Type B pancreatic cell (in vitro differentiated cells): ENCODE data around the gene DDAH2. TPM values are rescaled to one million over a fixed set of nuclear protein-coding genes. Genes with fewer than 3 reads are reported as not detected.

Experiments
- DNase-seq: peaks from one replicate; pipeline ENCODE4 v3.0.0; 2021; ENCODE audit warnings: mixed read lengths; ENCODE audit not compliant: unreplicated experiment; ENCODE audit errors: extremely low spot score
- H3K27ac Mint-ChIP-seq: 2 replicates; pipeline ENCODE4 v1.8.0; 2021; ENCODE audit warnings: mild to moderate bottlenecking, mixed read lengths
- H3K27me3 Mint-ChIP-seq: 2 replicates; pipeline ENCODE4 v1.8.0; 2021; ENCODE audit warnings: mixed read lengths
- H3K36me3 Mint-ChIP-seq: 2 replicates; pipeline ENCODE4 v1.8.0; 2021; ENCODE audit warnings: mixed read lengths
- H3K4me1 Mint-ChIP-seq: one replicate; pipeline ENCODE4 v1.8.0; 2021; ENCODE audit warnings: mixed read lengths; ENCODE audit not compliant: unreplicated experiment
- H3K4me3 Mint-ChIP-seq: 2 replicates; pipeline ENCODE4 v1.8.0; 2021; ENCODE audit warnings: mild to moderate bottlenecking, mixed read lengths
- H3K9me3 Mint-ChIP-seq: 2 replicates; pipeline ENCODE4 v1.8.0; 2021; ENCODE audit warnings: mixed read lengths
- CTCF ChIP-seq: fragments of 200-600 bp; sonication (generic); conservative IDR thresholded peaks from 2 replicates; pipeline ENCODE4 v1.5.0; 2021; ENCODE audit warnings: antibody characterized with exemption, mild to moderate bottlenecking
- long read RNA-seq: library from polyadenylated mRNA; unstranded; transcript quantifications from one replicate; pipeline ENCODE4 v2.0.0, GENCODE V29; 2020
- total RNA-seq: library from RNA; stranded (reverse); gene quantifications from 2 replicates; pipeline ENCODE4 v1.2.1, GENCODE V29; 2021; ENCODE audit warnings: low replicate concordance

The DDAH2 gene
- 101 and 138 TPM in 2 replicates for total RNA-seq
- long read RNA-seq, partial matches to known transcripts: 1 of 9 reads
- long read RNA-seq, other reads (novel, unspliced or antisense): 1 of 9 reads

DNA sequence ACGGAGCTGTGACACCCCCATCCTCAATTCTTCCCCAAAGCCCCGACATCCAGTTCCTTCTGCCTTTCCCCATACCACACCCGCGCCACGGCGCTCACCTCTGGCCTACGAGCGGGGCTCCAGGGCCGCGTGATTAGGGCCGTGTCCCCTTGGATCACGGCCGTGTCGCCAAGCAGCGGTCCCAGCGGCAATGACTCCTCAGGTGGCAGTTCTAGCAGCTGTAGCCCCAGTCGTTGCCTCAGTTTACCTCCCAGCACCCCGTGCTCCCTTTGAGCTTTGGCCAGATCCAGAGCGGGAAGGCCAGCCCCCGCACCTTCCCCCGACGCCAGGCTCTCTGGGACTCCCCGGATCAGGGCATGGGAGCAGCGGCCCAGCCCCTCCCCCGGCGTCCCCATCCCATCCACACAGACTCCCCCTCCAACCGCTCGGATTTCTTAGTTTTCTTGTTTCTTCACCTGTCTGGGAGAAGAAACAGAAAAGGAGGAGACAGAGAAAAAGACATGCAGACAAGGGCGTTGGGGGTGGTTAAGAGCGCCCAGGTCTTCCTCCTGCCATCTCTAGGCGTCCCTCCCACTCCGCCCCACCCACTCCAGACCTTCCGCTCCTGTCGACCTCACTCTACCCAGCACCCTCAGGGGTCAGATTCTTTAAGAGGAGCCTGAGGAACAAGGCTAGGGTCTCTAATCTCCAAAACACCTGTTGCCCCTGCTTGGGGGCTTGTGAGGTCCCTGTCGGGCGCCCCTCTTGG is at the start of gene DDAH2:
Gene DDAH2, minus strand, starts transcription at position 533 of the 748 bp plus-strand sequence. Its CDS starts 138 bp downstream, at position 395.
- Mint-ChIP-seq H3K4me1 (peaks cover 33% of the 10 kb centered on the region), H3K36me3 (peaks cover 45% of the 10 kb centered on the region), H3K27me3 (no peaks in the 10 kb centered on the region), H3K27ac (peak within 1 kb of the TSS; percentile 94), H3K9me3 (no peaks in the 10 kb centered on the region), H3K4me3 (peak within 1 kb of the TSS; percentile 95)
- DNase-seq: no peak
- no peak for TF ChIP-seq CTCF

- no peak for DNase-seq
- Mint-ChIP-seq H3K36me3 (peaks cover 4% of the 10 kb centered on the region), H3K27me3 (no peaks in the 10 kb centered on the region), H3K27ac (peak overlapping the region; percentile 56), H3K9me3 (no peaks in the 10 kb centered on the region), H3K4me1 (peaks cover 11% of the 10 kb centered on the region), H3K4me3 (no peak overlapping the region)
- TF ChIP-seq CTCF: no peak
Observed at GRCh38 chr6:31778193-31778592, 49.1 kb upstream of the DDAH2 start.

- no peak for DNase-seq
- H3K27ac Mint-ChIP-seq: peak overlapping the region; percentile 56
- no peaks in the 10 kb centered on the region for H3K9me3 Mint-ChIP-seq
- H3K27me3 Mint-ChIP-seq: no peaks in the 10 kb centered on the region
- H3K36me3 Mint-ChIP-seq: peaks cover under 1% of the 10 kb centered on the region
- no peak for TF ChIP-seq CTCF
- H3K4me3 Mint-ChIP-seq: no peak overlapping the region
- H3K4me1 Mint-ChIP-seq: peaks cover 11% of the 10 kb centered on the region
Observed at GRCh38 chr6:31777667-31778050, 48.6 kb upstream of the DDAH2 start.

DNA sequence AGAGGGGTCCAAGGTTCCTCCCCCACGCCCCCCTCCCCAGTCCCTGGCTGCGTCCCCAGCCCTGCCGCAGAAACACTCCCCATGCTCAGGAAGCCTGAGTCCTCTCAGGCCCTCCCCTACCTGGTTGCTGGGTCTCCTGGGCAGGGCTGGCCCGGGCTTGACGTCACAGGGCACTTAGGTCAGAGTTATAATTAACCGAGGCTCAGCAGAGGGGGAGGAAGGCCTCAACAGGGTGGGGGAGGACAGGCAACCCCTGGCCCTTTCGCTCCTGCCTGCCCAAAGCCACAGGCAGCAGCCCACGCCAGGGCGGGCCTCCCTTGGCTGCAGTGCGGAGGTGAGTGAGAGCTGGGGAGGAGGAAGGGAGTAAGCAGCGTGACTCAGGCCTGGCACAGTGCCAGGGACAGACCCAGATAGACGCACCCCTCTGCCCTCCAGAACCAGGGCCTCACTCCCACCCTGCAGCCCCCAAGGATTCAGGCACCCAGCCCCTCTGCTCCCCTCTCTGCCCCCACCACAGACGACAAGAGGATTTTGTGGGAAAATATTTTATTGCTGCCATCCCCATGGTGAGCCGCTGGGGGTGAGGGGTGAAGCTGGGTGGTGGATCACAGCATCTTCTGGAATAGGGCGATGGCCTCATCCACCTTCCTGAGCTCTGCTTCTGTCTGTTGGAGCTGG is 48.0 kb upstream of the DDAH2 start, which contains the start of gene VWA7:
Gene VWA7, minus strand, starts transcription at position 340 of the 678 bp plus-strand sequence. CDS start 549 bp downstream, outside the sequence.
- H3K27ac Mint-ChIP-seq: peak within 1 kb of the TSS; percentile 56
- TF ChIP-seq CTCF: no peak
- H3K27me3 Mint-ChIP-seq: no peaks in the 10 kb centered on the region
- H3K4me3 Mint-ChIP-seq: peak within 1 kb of the TSS; percentile 36
- H3K4me1 Mint-ChIP-seq: peaks cover 11% of the 10 kb centered on the region
- no peak for DNase-seq
- no peaks in the 10 kb centered on the region for H3K36me3 Mint-ChIP-seq
- H3K9me3 Mint-ChIP-seq: no peaks in the 10 kb centered on the region

DNA sequence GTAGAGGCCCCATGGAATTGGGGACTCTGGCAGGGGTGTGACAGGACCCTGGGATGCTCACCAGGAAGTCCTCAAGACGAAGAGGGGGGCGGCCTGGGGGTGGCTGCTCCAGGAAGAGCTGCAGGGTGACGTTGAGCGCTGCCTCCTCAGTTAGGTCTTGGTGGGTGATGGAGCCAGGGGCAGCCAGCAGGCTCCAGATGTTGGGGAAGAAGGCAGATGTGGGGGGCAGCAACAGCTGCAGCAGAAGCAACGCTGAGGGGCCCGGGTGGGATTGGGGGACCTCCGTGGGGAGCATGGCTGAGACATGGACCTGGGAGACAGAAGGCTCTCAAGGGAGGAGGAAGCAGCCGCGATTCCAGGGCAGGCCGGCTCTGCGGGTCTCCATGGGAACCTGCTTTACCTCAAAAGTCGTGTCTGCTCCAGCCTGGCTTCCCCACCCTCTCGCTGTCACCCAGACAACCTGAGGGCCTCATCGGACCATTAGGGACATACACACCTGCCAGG is 47.4 kb upstream of the DDAH2 start:
- Mint-ChIP-seq H3K27ac (peak overlapping the region; percentile 53), H3K4me3 (peak overlapping the region; percentile 36), H3K27me3 (no peaks in the 10 kb centered on the region), H3K9me3 (no peaks in the 10 kb centered on the region), H3K36me3 (no peaks in the 10 kb centered on the region), H3K4me1 (peaks cover 11% of the 10 kb centered on the region)
- no peak for TF ChIP-seq CTCF
- DNase-seq: no peak
